Calu3 (cell line): ENCODE data around the gene AP1S1. TPM values are rescaled to one million over a fixed set of nuclear protein-coding genes. Genes with fewer than 3 reads are reported as not detected.

Source experiments
- BruUV-seq: library from RNA; stranded (reverse); fragments of 400-500 nt; replicated peaks from 2 replicates; lab custom pipeline; 2021; lab: Mats Ljungman, UMichigan
- CTCF ChIA-PET: fragments of 300-600 bp; sonication (Branson Sonifier 250); formaldehyde crosslinking; loops from one replicate; lab custom pipeline; 2022; ENCODE audit warnings: antibody characterized with exemption; lab: Charles Lee
- DNase-seq: peaks from one replicate; pipeline ENCODE4 v3.0.0; 2022
- H3K27ac Mint-ChIP-seq: one replicate; pipeline ENCODE4 v1.8.0; 2022; ENCODE audit warnings: mixed read lengths; ENCODE audit not compliant: unreplicated experiment
- H3K27me3 Mint-ChIP-seq: one replicate; pipeline ENCODE4 v1.8.0; 2022; ENCODE audit warnings: mixed read lengths; ENCODE audit not compliant: unreplicated experiment
- H3K36me3 Mint-ChIP-seq: one replicate; pipeline ENCODE4 v1.8.0; 2022; ENCODE audit warnings: mild to moderate bottlenecking, moderate library complexity, mixed read lengths; ENCODE audit not compliant: insufficient read depth, unreplicated experiment
- H3K4me1 Mint-ChIP-seq: one replicate; pipeline ENCODE4 v1.8.0; 2022; ENCODE audit warnings: mild to moderate bottlenecking, low read depth, mixed read lengths; ENCODE audit not compliant: unreplicated experiment
- H3K4me3 Mint-ChIP-seq: one replicate; pipeline ENCODE4 v1.8.0; 2022; ENCODE audit warnings: mild to moderate bottlenecking, low read depth, moderate library complexity, mixed read lengths; ENCODE audit not compliant: unreplicated experiment
- H3K9me3 Mint-ChIP-seq: one replicate; pipeline ENCODE4 v1.8.0; 2022; ENCODE audit warnings: low read depth, mixed read lengths; ENCODE audit not compliant: unreplicated experiment
- intact Hi-C: fragments of 100-400 bp; cut with micrococcal nuclease; formaldehyde crosslinking; loops from one replicate; pipeline ENCODE4 v1.10.0; 2022; ENCODE audit not compliant: unreplicated experiment
- microRNA-seq: library from miRNA; unstranded; fragments of <30 nt; microRNA quantifications from one replicate; pipeline ENCODE4 v1.2.0, GENCODE V29; 2022
- total RNA-seq: library from RNA; stranded (reverse); gene quantifications from 2 replicates; pipeline ENCODE4 v1.2.3, GENCODE V29; 2022
- TF ChIP-seq, protein P1 (sequence below): fragments of 200-600 bp; IDR thresholded peaks from one replicate; pipeline ENCODE4 v1.8.0; 2022; ENCODE audit warnings: antibody characterized with exemption; ENCODE audit not compliant: unreplicated experiment

Gene AP1S1
- total RNA-seq, 1 experiment from 2014 or later = 45.6 TPM

DNA sequence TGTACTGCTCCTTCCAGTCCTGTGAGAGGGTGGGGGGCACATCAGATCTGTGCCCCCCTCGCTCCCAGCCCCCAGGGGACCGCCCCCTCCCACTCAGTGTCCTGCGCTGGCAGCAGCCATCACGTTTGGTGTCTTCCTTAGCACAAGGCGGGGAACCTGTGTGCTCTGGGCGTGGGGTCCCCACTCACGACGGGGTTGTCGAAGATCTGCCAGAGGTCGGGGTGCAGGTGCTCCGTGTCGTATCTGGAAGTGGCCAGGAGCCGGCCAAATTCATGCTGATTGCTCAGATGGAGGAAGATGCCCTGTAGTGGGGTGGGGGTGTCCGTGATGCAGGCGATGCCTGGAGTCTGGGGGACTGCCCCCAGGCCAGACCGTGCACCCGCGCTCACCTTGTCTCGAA lies 55.9 kb downstream of the AP1S1 start:
- H3K4me3 Mint-ChIP-seq = no peak overlapping the region
- H3K27me3 Mint-ChIP-seq = no peaks in the 10 kb centered on the region
- intact Hi-C loops = no loop called here
- TF ChIP-seq, protein P1, sequence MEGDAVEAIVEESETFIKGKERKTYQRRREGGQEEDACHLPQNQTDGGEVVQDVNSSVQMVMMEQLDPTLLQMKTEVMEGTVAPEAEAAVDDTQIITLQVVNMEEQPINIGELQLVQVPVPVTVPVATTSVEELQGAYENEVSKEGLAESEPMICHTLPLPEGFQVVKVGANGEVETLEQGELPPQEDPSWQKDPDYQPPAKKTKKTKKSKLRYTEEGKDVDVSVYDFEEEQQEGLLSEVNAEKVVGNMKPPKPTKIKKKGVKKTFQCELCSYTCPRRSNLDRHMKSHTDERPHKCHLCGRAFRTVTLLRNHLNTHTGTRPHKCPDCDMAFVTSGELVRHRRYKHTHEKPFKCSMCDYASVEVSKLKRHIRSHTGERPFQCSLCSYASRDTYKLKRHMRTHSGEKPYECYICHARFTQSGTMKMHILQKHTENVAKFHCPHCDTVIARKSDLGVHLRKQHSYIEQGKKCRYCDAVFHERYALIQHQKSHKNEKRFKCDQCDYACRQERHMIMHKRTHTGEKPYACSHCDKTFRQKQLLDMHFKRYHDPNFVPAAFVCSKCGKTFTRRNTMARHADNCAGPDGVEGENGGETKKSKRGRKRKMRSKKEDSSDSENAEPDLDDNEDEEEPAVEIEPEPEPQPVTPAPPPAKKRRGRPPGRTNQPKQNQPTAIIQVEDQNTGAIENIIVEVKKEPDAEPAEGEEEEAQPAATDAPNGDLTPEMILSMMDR = no peak
- no peak for DNase-seq
- H3K27ac Mint-ChIP-seq = no peak overlapping the region
- no TSS peak for BruUV-seq
- H3K36me3 Mint-ChIP-seq = peaks cover 30% of the 10 kb centered on the region
- CTCF ChIA-PET = no interaction called here
- no peaks in the 10 kb centered on the region for H3K4me1 Mint-ChIP-seq
- no peaks in the 10 kb centered on the region for H3K9me3 Mint-ChIP-seq

Small RNA genes within 50 kb of the gene (microRNA-seq; reads per million reads assigned to microRNA genes)
- gene MIR4653 = not detected

Other genes with a start within 250 kb of the AP1S1 start
- 6.3 and 12.7 TPM in 2 replicates for gene MUC3A, start 204.9 kb upstream of the AP1S1 start, total RNA-seq
- gene MUC12, start 184.9 kb upstream of the AP1S1 start, total RNA-seq = 0.59 and 1.3 TPM in 2 replicates
- not detected in 2 replicates for gene MUC17, start 134.4 kb upstream of the AP1S1 start, total RNA-seq
- gene TRIM56, start 69.0 kb upstream of the AP1S1 start, total RNA-seq = 44.5 and 62.6 TPM in 2 replicates
- gene SERPINE1, start 27.4 kb upstream of the AP1S1 start, total RNA-seq = 1.1 and 1.8 TPM in 2 replicates
- gene VGF, start 11.1 kb downstream of the AP1S1 start, total RNA-seq = 0.14 and 0.81 TPM in 2 replicates
- not detected in 2 replicates for gene NAT16, start 25.8 kb downstream of the AP1S1 start, total RNA-seq
- gene MOGAT3, start 46.6 kb downstream of the AP1S1 start, total RNA-seq = not detected in 2 replicates
- gene PLOD3, start 63.1 kb downstream of the AP1S1 start, total RNA-seq = 103 and 108 TPM in 2 replicates
- 57.2 and 57.5 TPM in 2 replicates for gene ZNHIT1, start 63.7 kb downstream of the AP1S1 start, total RNA-seq
- gene CLDN15, start 83.3 kb downstream of the AP1S1 start, total RNA-seq = 6.4 and 8.5 TPM in 2 replicates
- gene FIS1, start 90.6 kb downstream of the AP1S1 start, total RNA-seq = 83.8 and 90.0 TPM in 2 replicates
- 12.3 and 13.2 TPM in 2 replicates for gene IFT22, start 167.3 kb downstream of the AP1S1 start, total RNA-seq
- not detected in 2 replicates for gene COL26A1, start 208.4 kb downstream of the AP1S1 start, total RNA-seq